Chondrocyte (in vitro differentiated cells): ENCODE results near the gene OGFOD1. TPM values are rescaled to one million over a fixed set of nuclear protein-coding genes. Genes with fewer than 3 reads are reported as not detected.

Source experiments
- DNase-seq: peaks from one replicate; pipeline ENCODE4 v3.0.0; 2021; ENCODE audit warnings: mixed read lengths, low spot score
- H3K27ac Mint-ChIP-seq: one replicate; pipeline ENCODE4 v1.8.0; 2021; ENCODE audit warnings: mild to moderate bottlenecking, moderate library complexity, mixed read lengths; ENCODE audit not compliant: unreplicated experiment
- H3K27me3 Mint-ChIP-seq: 2 replicates; pipeline ENCODE4 v1.8.0; 2021; ENCODE audit warnings: low read depth, mixed read lengths
- H3K36me3 Mint-ChIP-seq: 2 replicates; pipeline ENCODE4 v1.8.0; 2021; ENCODE audit warnings: low read depth, mixed read lengths
- H3K4me1 Mint-ChIP-seq: 2 replicates; pipeline ENCODE4 v1.8.0; 2021; ENCODE audit warnings: low read depth, mild to moderate bottlenecking, mixed read lengths
- H3K4me3 Mint-ChIP-seq: one replicate; pipeline ENCODE4 v1.8.0; 2021; ENCODE audit warnings: mild to moderate bottlenecking, moderate library complexity, mixed read lengths; ENCODE audit not compliant: unreplicated experiment
- H3K9me3 Mint-ChIP-seq: 2 replicates; pipeline ENCODE4 v1.8.0; 2021; ENCODE audit warnings: low read depth, mixed read lengths
- total RNA-seq: library from RNA; stranded (reverse); gene quantifications from 3 replicates; pipeline ENCODE4 v1.2.1, GENCODE V29; 2021
- TF ChIP-seq, protein P1 (sequence below): fragments of 200-600 bp; sonication (generic); IDR thresholded peaks from 2 replicates; pipeline ENCODE4 v1.5.0; 2021; ENCODE audit warnings: antibody characterized with exemption, mild to moderate bottlenecking, moderate library complexity

Gene OGFOD1
- total RNA-seq, 1 donor from 2014 or later, result 62.6 TPM

DNA sequence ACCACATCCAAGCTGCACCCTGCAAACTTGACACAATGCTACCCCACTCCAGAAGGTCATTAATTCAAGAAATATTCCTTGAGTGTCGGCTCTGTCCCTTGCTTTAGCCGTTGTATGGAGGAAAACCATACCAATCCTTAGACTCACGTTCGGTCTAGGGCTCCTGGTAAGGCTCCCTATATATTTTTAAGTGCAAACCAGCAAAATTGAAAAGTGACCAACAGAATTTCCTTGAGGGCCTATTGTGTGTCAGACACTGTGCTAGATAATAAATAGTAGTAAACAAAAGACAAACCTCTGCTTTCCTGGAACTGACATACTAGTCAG, 68.9 kb downstream of the OGFOD1 start:
- TF ChIP-seq, protein P1, sequence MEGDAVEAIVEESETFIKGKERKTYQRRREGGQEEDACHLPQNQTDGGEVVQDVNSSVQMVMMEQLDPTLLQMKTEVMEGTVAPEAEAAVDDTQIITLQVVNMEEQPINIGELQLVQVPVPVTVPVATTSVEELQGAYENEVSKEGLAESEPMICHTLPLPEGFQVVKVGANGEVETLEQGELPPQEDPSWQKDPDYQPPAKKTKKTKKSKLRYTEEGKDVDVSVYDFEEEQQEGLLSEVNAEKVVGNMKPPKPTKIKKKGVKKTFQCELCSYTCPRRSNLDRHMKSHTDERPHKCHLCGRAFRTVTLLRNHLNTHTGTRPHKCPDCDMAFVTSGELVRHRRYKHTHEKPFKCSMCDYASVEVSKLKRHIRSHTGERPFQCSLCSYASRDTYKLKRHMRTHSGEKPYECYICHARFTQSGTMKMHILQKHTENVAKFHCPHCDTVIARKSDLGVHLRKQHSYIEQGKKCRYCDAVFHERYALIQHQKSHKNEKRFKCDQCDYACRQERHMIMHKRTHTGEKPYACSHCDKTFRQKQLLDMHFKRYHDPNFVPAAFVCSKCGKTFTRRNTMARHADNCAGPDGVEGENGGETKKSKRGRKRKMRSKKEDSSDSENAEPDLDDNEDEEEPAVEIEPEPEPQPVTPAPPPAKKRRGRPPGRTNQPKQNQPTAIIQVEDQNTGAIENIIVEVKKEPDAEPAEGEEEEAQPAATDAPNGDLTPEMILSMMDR, result no peak
- no peaks in the 10 kb centered on the region for H3K36me3 Mint-ChIP-seq
- peak overlapping the region; percentile 82 for H3K4me3 Mint-ChIP-seq
- H3K9me3 Mint-ChIP-seq, result no peaks in the 10 kb centered on the region
- H3K27me3 Mint-ChIP-seq, result no peaks in the 10 kb centered on the region
- H3K27ac Mint-ChIP-seq, result peak overlapping the region; percentile 86
- peaks cover 51% of the 10 kb centered on the region for H3K4me1 Mint-ChIP-seq
- DNase-seq, result no peak

DNA sequence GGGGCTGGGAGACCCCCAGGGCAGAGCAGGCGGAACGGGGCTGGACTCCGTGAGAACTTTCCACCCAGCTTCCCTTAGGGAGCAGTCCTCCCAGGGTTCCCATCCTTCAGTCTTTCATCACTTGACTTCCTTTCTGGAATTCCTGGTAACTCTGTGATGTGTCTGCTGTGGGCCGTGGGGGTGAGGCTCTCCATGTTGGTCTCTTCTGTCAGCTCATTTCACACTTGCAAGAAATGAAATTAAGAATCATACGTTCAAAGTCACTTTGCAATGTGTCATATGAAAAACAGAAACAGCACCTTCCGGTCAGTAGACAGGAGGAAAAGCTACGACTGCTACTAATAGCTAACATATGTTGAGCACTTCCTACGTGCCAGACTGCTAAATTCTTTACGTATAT, 73.9 kb downstream of the OGFOD1 start:
- Mint-ChIP-seq H3K27me3 (no peaks in the 10 kb centered on the region), H3K36me3 (no peaks in the 10 kb centered on the region), H3K4me3 (peak overlapping the region; percentile 37), H3K4me1 (peaks cover 16% of the 10 kb centered on the region), H3K27ac (peak overlapping the region; percentile 87), H3K9me3 (no peaks in the 10 kb centered on the region)
- TF ChIP-seq, protein P1, result no peak
- no peak for DNase-seq

Other genes starting within 250 kb of the OGFOD1 start
- gene AMFR, start 26.0 kb upstream of the OGFOD1 start, total RNA-seq, result 95.4 to 104 TPM (median 99.0 TPM) in 3 replicates
- gene NUDT21, start 222 bp upstream of the OGFOD1 start, total RNA-seq, result 69.0 to 80.5 TPM (median 72.7 TPM) in 3 replicates
- gene BBS2, start 68.5 kb downstream of the OGFOD1 start, total RNA-seq, result 32.6 to 47.0 TPM (median 36.9 TPM) in 3 replicates
- gene MT4, start 113.5 kb downstream of the OGFOD1 start, total RNA-seq, result not detected in 3 replicates
- 0.77 TPM in 1 of 3 replicates, not detected in the others for gene MT3, start 138.0 kb downstream of the OGFOD1 start, total RNA-seq
- gene MT2A, start 157.0 kb downstream of the OGFOD1 start, total RNA-seq, result 160 to 407 TPM (median 183 TPM) in 3 replicates
- 23.2 to 35.8 TPM (median 31.4 TPM) in 3 replicates for gene MT1E, start 174.2 kb downstream of the OGFOD1 start, total RNA-seq
- gene MT1M, start 181.1 kb downstream of the OGFOD1 start, total RNA-seq, result 0.35 to 0.59 TPM in 2 of 3 replicates, not detected in the other
- gene MT1A, start 187.1 kb downstream of the OGFOD1 start, total RNA-seq, result 1.1 TPM in 1 of 3 replicates, not detected in the others
- gene MT1B, start 200.3 kb downstream of the OGFOD1 start, total RNA-seq, result not detected in 3 replicates
- gene MT1F, start 206.4 kb downstream of the OGFOD1 start, total RNA-seq, result 2.6 to 5.8 TPM (median 4.4 TPM) in 3 replicates
- gene MT1G, start 216.5 kb downstream of the OGFOD1 start, total RNA-seq, result 1.1 TPM in 2 of 3 replicates, not detected in the other
- not detected in 3 replicates for gene MT1H, start 218.3 kb downstream of the OGFOD1 start, total RNA-seq
- 36.6 to 136 TPM (median 44.7 TPM) in 3 replicates for gene MT1X, start 230.9 kb downstream of the OGFOD1 start, total RNA-seq